ENCODE data around the gene CLDN16.

The CLDN16 gene

GRCh38 chr3:190424478-190425439 lies 36.8 kb downstream of the CLDN16 start:
- Histone ChIP-seq H3K79me2 (ENCODE audit: insufficient read depth, low read length) (no peaks in the 10 kb centered on the region), H3K4me1 (ENCODE audit: insufficient read depth, low read length) (no peaks in the 10 kb centered on the region), H3K9me3 (ENCODE audit: insufficient read depth, low read length, severe bottlenecking) (no peaks in the 10 kb centered on the region), H2AFZ (ENCODE audit: low read depth, low read length) (no peak overlapping the region), H3K36me3 (ENCODE audit: insufficient read depth, low read length) (no peaks in the 10 kb centered on the region), H3K27ac (ENCODE audit: low read length) (no peak overlapping the region), H3K4me2 (ENCODE audit: insufficient read depth, low read length) (no peak overlapping the region), H3K9ac (ENCODE audit: low read depth, low read length) (no peak overlapping the region), H3K4me3 (ENCODE audit: low read depth in 1 of 2, low read length in 2 of 2) (no peak overlapping the region), H4K20me1 (ENCODE audit: insufficient read depth, low read length) (no peaks in the 10 kb centered on the region), H3K27me3 (ENCODE audit: insufficient read depth, low read length, poor library complexity) (no peaks in the 10 kb centered on the region)
- no peak for TF ChIP-seq EZH2 (IDR thresholded peaks at IDR 0.05; ENCODE audit: borderline replicate concordance, low read depth, low read length, severe bottlenecking)
- peak; percentile 64 for TF ChIP-seq CTCF (IDR thresholded peaks at IDR 0.05; ENCODE audit: borderline replicate concordance, extremely low read depth, low read length, poor library complexity, severe bottlenecking)
- DNase-seq (peak; percentile 10), ATAC-seq (ENCODE audit: insufficient read depth, low read depth) (peak; percentile 54; the same call in 2 of the 3 replicates)

GRCh38 chr3:190425833-190426232 lies 37.9 kb downstream of the CLDN16 start:
- no peak overlapping the region for H2AFZ ChIP-seq (ENCODE audit: low read depth, low read length)
- H3K9me3 ChIP-seq (ENCODE audit: insufficient read depth, low read length, severe bottlenecking), result no peaks in the 10 kb centered on the region
- no peak overlapping the region for H3K9ac ChIP-seq (ENCODE audit: low read depth, low read length)
- H3K4me2 ChIP-seq (ENCODE audit: insufficient read depth, low read length), result no peak overlapping the region
- H3K36me3 ChIP-seq (ENCODE audit: insufficient read depth, low read length), result no peaks in the 10 kb centered on the region
- no peaks in the 10 kb centered on the region for H3K4me1 ChIP-seq (ENCODE audit: insufficient read depth, low read length)
- ATAC-seq (ENCODE audit: insufficient read depth, low read depth) (no peak), DNase-seq (no peak)
- no peak overlapping the region for H3K27ac ChIP-seq (ENCODE audit: low read length)
- H3K79me2 ChIP-seq (ENCODE audit: insufficient read depth, low read length), result no peaks in the 10 kb centered on the region
- no peaks in the 10 kb centered on the region for H4K20me1 ChIP-seq (ENCODE audit: insufficient read depth, low read length)
- TF ChIP-seq EZH2 (IDR thresholded peaks at IDR 0.05; ENCODE audit: borderline replicate concordance, low read depth, low read length, severe bottlenecking) (no peak), CTCF (IDR thresholded peaks at IDR 0.05; ENCODE audit: borderline replicate concordance, extremely low read depth, low read length, poor library complexity, severe bottlenecking) (no peak)
- no peak overlapping the region for H3K4me3 ChIP-seq (ENCODE audit: low read depth in 1 of 2, low read length in 2 of 2)
- H3K27me3 ChIP-seq (ENCODE audit: insufficient read depth, low read length, poor library complexity), result no peaks in the 10 kb centered on the region

- H3K9me3 ChIP-seq (ENCODE audit: insufficient read depth, low read length, severe bottlenecking), result no peaks in the 10 kb centered on the region
- H3K27ac ChIP-seq (ENCODE audit: low read length), result no peak overlapping the region
- ATAC-seq (ENCODE audit: insufficient read depth, low read depth) (no peak), DNase-seq (no peak)
- no peaks in the 10 kb centered on the region for H3K4me1 ChIP-seq (ENCODE audit: insufficient read depth, low read length)
- no peak overlapping the region for H3K4me3 ChIP-seq (ENCODE audit: low read depth in 1 of 2, low read length in 2 of 2)
- no peak for TF ChIP-seq CTCF (IDR thresholded peaks at IDR 0.05; ENCODE audit: borderline replicate concordance, extremely low read depth, low read length, poor library complexity, severe bottlenecking)
- TF ChIP-seq EZH2 (IDR thresholded peaks at IDR 0.05; ENCODE audit: borderline replicate concordance, low read depth, low read length, severe bottlenecking), result no peak
- H3K9ac ChIP-seq (ENCODE audit: low read depth, low read length), result no peak overlapping the region
- no peaks in the 10 kb centered on the region for H3K27me3 ChIP-seq (ENCODE audit: insufficient read depth, low read length, poor library complexity)
- H2AFZ ChIP-seq (ENCODE audit: low read depth, low read length), result no peak overlapping the region
- no peak overlapping the region for H3K4me2 ChIP-seq (ENCODE audit: insufficient read depth, low read length)
- H3K36me3 ChIP-seq (ENCODE audit: insufficient read depth, low read length), result no peaks in the 10 kb centered on the region
- no peaks in the 10 kb centered on the region for H4K20me1 ChIP-seq (ENCODE audit: insufficient read depth, low read length)
- H3K79me2 ChIP-seq (ENCODE audit: insufficient read depth, low read length), result no peaks in the 10 kb centered on the region
These were observed 39.0 kb downstream of the CLDN16 start for GRCh38 chr3:190426806-190427507.

Data from DND-41 (cell line).